Chondrocyte (in vitro differentiated cells): Measurements from ENCODE around the gene NID1. TPM values are rescaled to one million over a fixed set of nuclear protein-coding genes. Genes with fewer than 3 reads are reported as not detected.

Source experiments
- DNase-seq: peaks from one replicate; pipeline ENCODE4 v3.0.0; 2021; ENCODE audit warnings: mixed read lengths, low spot score
- H3K27ac Mint-ChIP-seq: one replicate; pipeline ENCODE4 v1.8.0; 2021; ENCODE audit warnings: mild to moderate bottlenecking, moderate library complexity, mixed read lengths; ENCODE audit not compliant: unreplicated experiment
- H3K27me3 Mint-ChIP-seq: 2 replicates; pipeline ENCODE4 v1.8.0; 2021; ENCODE audit warnings: low read depth, mixed read lengths
- H3K36me3 Mint-ChIP-seq: 2 replicates; pipeline ENCODE4 v1.8.0; 2021; ENCODE audit warnings: low read depth, mixed read lengths
- H3K4me1 Mint-ChIP-seq: 2 replicates; pipeline ENCODE4 v1.8.0; 2021; ENCODE audit warnings: low read depth, mild to moderate bottlenecking, mixed read lengths
- H3K4me3 Mint-ChIP-seq: one replicate; pipeline ENCODE4 v1.8.0; 2021; ENCODE audit warnings: mild to moderate bottlenecking, moderate library complexity, mixed read lengths; ENCODE audit not compliant: unreplicated experiment
- H3K9me3 Mint-ChIP-seq: 2 replicates; pipeline ENCODE4 v1.8.0; 2021; ENCODE audit warnings: low read depth, mixed read lengths
- total RNA-seq: library from RNA; stranded (reverse); gene quantifications from 3 replicates; pipeline ENCODE4 v1.2.1, GENCODE V29; 2021
- TF ChIP-seq, protein P1 (sequence below): fragments of 200-600 bp; sonication (generic); IDR thresholded peaks from 2 replicates; pipeline ENCODE4 v1.5.0; 2021; ENCODE audit warnings: antibody characterized with exemption, mild to moderate bottlenecking, moderate library complexity

The NID1 gene
- total RNA-seq, 1 donor from 2014 or later = 99.1 TPM

DNA sequence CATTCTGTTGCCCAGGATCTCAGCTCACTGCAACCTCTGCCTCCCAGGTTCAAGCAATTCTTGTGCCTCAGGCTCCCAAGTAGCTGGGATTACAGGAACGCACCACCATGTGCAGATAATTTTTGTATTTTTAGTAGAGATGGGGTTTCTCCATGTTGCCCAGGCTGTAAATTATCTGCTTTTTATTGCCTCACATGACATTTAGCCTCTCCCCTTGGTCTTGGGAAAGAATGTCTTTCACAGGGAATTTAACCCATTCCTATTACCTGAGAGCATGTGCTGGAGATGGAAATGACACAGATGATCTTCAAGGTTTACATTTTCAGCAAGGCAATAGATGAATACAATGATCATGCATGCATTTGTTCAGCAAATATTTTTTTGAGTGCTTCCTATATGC, 75.8 kb downstream of the NID1 start:
- H3K4me1 Mint-ChIP-seq = peaks cover 19% of the 10 kb centered on the region
- no peak overlapping the region for H3K4me3 Mint-ChIP-seq
- H3K36me3 Mint-ChIP-seq = peaks cover 40% of the 10 kb centered on the region
- TF ChIP-seq, protein P1, sequence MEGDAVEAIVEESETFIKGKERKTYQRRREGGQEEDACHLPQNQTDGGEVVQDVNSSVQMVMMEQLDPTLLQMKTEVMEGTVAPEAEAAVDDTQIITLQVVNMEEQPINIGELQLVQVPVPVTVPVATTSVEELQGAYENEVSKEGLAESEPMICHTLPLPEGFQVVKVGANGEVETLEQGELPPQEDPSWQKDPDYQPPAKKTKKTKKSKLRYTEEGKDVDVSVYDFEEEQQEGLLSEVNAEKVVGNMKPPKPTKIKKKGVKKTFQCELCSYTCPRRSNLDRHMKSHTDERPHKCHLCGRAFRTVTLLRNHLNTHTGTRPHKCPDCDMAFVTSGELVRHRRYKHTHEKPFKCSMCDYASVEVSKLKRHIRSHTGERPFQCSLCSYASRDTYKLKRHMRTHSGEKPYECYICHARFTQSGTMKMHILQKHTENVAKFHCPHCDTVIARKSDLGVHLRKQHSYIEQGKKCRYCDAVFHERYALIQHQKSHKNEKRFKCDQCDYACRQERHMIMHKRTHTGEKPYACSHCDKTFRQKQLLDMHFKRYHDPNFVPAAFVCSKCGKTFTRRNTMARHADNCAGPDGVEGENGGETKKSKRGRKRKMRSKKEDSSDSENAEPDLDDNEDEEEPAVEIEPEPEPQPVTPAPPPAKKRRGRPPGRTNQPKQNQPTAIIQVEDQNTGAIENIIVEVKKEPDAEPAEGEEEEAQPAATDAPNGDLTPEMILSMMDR = no peak
- H3K27me3 Mint-ChIP-seq = no peaks in the 10 kb centered on the region
- H3K9me3 Mint-ChIP-seq = peaks cover 26% of the 10 kb centered on the region
- DNase-seq = no peak
- H3K27ac Mint-ChIP-seq = no peak overlapping the region

DNA sequence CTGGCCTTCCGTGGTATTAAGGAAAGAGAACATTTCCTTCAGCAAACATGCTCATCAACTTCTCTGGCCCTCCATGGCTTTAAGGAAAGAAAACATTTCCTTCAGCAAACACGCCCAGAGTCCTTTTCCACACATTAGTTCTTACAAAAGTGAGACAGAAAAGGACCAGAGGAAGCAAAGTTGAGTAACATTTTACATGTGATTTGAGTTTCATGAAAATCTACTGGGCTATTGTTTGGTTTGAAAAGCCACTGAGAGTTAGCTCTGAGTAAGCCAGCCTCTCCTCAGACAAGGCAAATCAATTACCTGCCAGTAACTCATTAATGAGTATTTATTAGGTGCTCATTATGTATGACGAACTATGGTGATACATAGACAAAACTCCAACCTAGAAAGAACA, 78.0 kb downstream of the NID1 start:
- TF ChIP-seq, protein P1 = no peak
- Mint-ChIP-seq H3K4me1 (peaks cover 36% of the 10 kb centered on the region), H3K4me3 (no peak overlapping the region), H3K9me3 (peaks cover 26% of the 10 kb centered on the region), H3K36me3 (peaks cover 35% of the 10 kb centered on the region), H3K27ac (no peak overlapping the region), H3K27me3 (no peaks in the 10 kb centered on the region)
- no peak for DNase-seq

DNA sequence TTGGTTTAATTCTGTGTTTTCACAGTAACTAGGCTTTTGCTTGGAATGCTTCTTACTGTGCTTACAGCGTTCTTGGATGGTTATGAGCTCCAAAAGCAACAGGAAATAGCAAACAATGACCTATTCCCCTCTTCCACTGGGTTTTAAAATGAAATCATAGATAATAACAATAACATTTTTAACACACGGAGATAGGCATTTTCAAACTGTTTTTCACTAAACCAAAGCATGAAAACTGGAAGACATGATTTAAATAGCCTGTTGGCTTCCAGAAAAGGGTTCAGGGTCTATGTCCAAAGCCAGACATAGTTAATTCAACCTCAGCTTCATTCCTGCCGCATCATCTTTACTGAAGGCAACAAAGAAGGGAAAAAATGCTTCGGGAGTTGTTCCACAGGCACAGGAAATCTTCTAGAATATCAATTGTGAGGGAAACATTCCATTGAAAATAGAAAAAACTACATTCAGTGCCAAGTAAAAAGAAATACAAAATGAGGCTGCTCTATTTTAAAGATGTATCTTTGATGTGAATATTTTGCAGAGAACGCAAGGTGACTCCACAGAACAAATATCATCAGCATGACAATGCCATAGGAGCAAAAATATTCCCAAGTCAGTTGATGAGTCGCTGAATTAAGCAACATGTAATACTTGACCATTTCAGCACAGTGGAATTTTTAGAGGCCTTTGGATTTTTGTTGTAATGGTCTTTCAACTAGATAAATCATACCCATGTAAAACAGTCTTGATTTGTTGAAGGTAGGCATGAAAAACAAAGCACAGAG, 80.7 kb downstream of the NID1 start:
- Mint-ChIP-seq H3K27me3 (no peaks in the 10 kb centered on the region), H3K4me3 (peak overlapping the region; percentile 34), H3K27ac (peak overlapping the region; percentile 92), H3K4me1 (peaks cover 49% of the 10 kb centered on the region), H3K36me3 (peaks cover 26% of the 10 kb centered on the region), H3K9me3 (peaks cover 9% of the 10 kb centered on the region)
- TF ChIP-seq, protein P1 = no peak
- no peak for DNase-seq

DNA sequence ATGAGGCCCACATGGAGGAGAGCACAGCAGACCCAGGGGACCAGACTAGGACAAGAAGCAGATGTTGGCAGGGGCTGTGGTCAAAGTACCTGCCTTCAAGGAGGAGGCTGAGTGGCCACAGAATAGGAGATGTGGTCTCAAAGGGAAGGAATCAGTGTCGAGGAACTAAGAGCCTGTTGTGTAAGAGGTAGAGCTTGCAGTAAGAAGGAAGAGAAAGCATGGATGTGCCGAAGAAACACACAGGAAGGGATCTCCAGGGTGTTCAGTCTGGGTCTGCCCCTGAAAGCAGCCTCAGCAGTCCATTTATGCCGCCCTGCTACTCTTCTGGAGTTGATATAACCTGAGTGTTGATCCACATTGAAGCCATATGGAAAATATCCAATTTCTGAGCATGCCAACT, 83.9 kb downstream of the NID1 start:
- DNase-seq = no peak
- Mint-ChIP-seq H3K9me3 (no peaks in the 10 kb centered on the region), H3K27ac (peak overlapping the region; percentile 30), H3K4me1 (peaks cover 44% of the 10 kb centered on the region), H3K4me3 (no peak overlapping the region), H3K36me3 (peaks cover 33% of the 10 kb centered on the region), H3K27me3 (no peaks in the 10 kb centered on the region)
- TF ChIP-seq, protein P1 = no peak

DNA sequence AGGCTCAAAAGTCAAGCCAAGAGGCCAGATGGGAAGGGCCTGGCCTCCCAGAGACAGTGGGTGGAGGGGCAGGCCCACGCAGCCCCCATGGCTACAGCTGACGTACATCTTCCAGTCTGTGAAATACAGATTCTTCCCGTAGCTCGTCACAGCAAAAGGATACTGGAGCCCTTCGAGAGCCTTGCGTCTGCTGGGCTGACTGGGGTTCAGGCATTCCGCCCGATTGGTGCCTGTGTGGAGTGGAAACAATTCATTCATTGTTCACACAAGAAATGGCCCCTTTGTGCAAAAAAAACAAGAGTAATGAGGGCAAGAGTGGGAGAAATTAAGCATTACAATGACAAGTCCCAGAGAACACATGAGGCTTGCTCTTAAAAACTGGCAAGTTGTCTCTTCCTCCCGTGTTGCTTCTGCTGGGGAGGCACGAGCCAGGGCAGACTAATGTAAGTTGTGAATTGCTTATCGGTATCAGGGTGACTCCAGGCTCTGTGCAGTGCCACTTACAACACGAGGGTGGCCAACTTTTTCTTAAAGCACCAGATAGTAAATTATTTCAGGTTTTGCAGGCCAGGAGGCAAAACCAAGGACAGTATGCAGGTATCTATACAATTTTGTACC, 85.1 kb downstream of the NID1 start:
- peaks cover 34% of the 10 kb centered on the region for H3K36me3 Mint-ChIP-seq
- H3K4me1 Mint-ChIP-seq = peaks cover 38% of the 10 kb centered on the region
- no peak for DNase-seq
- no peaks in the 10 kb centered on the region for H3K9me3 Mint-ChIP-seq
- H3K27ac Mint-ChIP-seq = peak overlapping the region; percentile 36
- TF ChIP-seq, protein P1 = no peak
- no peak overlapping the region for H3K4me3 Mint-ChIP-seq
- H3K27me3 Mint-ChIP-seq = no peaks in the 10 kb centered on the region
